ENCODE measurements around the gene SUSD3.
"Not testable (repeated sequence)": the region's sequence is repeated elsewhere in the genome, so short reads cannot be mapped to it uniquely, and the experiment has no call there.

The SUSD3 gene

GRCh38 chr9:93094658-93095204, 36.2 kb downstream of the SUSD3 start:
- DNase-seq, result no peak

GRCh38 chr9:93095205-93096130, 37.0 kb downstream of the SUSD3 start:
- peak; percentile 93 for DNase-seq

- DNase-seq, result no peak
These were observed 37.8 kb downstream of the SUSD3 start, which contains the start of gene CARD19 for GRCh38 chr9:93096131-93096802. CARD19 (plus strand) TSS chr9:93096217; CDS start chr9:93096346, 129 bp downstream.

- no peak for DNase-seq
These were observed 38.4 kb downstream of the SUSD3 start for GRCh38 chr9:93096811-93097382.

- no peak for DNase-seq
These were observed 39.2 kb downstream of the SUSD3 start for GRCh38 chr9:93097511-93098201.

- no peak for DNase-seq
These were observed 39.9 kb downstream of the SUSD3 start for GRCh38 chr9:93098236-93098946.

DNA sequence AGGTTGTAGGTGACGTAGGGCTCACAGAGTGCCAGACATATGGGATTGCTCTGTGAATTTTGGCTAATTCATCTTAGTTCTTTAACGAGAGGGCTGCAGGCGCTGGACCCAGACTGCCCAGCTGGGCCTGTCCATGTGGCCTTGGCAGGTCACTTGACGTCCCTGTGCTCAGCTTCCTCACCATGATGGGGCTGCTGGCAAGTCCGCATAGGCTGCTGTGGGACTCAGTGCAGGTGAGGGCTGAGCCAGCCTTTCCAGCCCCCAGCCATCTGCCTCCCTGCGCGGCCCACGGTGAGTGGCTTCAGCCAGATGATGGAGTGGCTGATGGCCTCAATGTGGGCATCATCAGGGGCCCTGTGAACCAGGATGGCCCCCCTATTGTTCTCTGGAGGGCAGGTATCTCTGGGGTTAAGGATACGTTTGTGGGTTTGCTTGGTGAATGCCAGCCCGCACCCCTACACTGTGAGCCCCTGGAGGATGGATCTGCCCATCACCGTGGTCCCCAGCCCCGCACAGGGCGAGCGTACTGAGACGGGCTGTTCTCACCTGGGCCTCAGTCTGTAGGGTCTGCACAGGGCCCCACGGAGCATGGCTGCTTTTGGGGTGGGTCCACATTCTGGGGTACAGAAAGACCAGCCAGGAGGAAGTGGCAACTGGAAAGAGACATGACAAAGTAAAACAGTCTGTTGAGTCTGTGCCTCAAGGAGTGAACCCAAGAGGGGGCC, 41.2 kb downstream of the SUSD3 start:
- DNase-seq, result no peak

GRCh38 chr9:93100276-93100636, 41.8 kb downstream of the SUSD3 start:
- no peak for DNase-seq

GRCh38 chr9:93101086-93101485, 42.6 kb downstream of the SUSD3 start:
- not testable (repeated sequence) for DNase-seq

DNA sequence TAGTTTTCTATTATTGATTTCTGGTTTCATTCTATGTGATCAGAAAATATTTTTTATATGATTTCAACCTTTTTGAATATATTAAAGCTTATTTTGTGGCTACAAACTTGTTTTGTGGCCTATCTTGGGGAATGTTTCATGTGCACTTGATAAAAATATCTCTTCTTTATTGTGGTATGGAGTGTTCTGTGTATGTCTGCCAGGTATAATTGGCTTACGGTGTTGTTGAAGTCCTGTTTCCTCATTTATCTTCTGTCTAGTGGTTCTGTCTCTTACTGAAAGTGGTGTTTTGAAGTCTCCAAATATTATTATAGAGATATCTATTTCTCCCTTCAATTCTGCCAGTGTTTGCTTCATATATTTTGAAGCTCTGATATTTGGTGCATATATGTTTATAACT, 47.1 kb downstream of the SUSD3 start:
- DNase-seq, result no peak

GRCh38 chr9:93107151-93107824, 48.8 kb downstream of the SUSD3 start:
- DNase-seq, result no peak

DNA sequence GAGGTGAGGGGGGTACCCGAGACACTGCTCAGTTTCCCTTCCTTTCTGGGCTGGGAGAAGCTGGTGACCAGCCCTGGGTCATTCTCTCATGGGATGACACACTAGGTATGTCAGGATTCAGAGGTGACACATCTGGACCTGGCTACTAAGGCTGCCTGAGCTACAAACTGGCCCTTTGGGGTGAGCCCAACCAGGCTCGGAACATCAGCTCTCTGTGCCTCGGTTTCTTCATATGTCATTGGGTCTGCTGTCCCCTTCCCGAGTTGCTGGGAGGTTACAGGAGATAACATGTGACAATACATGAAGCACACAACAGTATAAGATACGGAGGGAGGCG, 49.3 kb downstream of the SUSD3 start:
- DNase-seq, result no peak

- no peak for DNase-seq
These were observed 50.0 kb downstream of the SUSD3 start for GRCh38 chr9:93108291-93109041.

DNA sequence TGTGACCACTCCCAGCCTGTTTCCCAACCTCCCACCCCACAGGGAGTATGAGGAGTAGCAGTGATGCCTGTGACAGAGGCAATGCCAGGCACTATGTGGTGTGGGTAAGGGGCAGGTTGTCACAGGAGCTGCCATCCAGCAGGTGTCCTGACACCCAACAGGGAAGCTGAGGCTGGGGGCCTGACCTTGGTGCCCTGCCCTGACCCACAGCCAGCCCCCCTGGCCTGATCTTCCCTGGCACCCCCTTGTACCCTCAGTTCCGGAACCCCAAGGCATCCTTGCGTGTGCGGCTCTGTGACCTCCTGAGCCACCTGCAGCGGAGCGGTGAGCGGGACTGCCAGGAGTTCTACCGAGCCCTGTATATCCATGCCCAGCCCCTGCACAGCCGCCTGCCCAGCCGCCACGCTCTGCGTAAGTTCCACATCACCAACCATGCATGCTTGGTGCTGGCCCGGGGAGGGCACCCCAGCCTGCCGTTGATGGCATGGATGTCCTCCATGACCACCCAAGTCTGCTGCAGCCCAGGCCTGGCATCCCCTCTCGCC, 51.9 kb downstream of the SUSD3 start:
- no peak for DNase-seq

DNA sequence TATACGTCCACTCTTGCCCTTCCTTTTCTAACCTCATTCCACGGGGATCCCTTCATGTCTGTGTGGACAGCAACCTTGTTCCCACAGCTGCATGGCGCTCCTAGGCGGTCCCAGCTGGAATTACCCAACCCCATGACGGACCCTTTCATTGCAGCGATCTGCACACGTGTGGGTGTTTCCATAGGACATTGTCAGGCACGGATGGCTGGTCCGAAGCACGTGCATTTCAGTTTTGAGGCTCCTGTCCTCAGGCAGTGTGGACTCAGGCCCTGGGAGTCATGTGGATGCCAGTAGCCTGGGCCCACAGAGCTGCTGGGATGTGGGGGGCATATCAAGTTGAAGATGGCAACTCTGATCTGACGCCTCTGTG, 52.5 kb downstream of the SUSD3 start:
- no peak for DNase-seq

- DNase-seq, result no peak
These were observed 53.0 kb downstream of the SUSD3 start for GRCh38 chr9:93111371-93112115.

GRCh38 chr9:93112116-93112863, 53.8 kb downstream of the SUSD3 start:
- DNase-seq, result no peak

- DNase-seq, result no peak
These were observed 54.4 kb downstream of the SUSD3 start for GRCh38 chr9:93112864-93113389.
